GM12864 (cell line): Measurements from ENCODE around the gene WDR31.

Experiments
- DNase-seq: peaks from one replicate; pipeline ENCODE4 v3.0.0-alpha.2; 2011; ENCODE audit warnings: low read depth
- H3K4me3 ChIP-seq: 2 replicates; pipeline ENCODE4 v1.5.1; 2011; ENCODE audit warnings: mild to moderate bottlenecking, low read depth, low read length, control low read depth
- TF ChIP-seq, protein P1 (sequence below): IDR thresholded peaks from 2 replicates; pipeline ENCODE4 v1.5.1; 2011; ENCODE audit warnings: low read depth, mild to moderate bottlenecking, moderate library complexity, low read length, control low read depth, inconsistent platforms; ENCODE audit errors: missing control alignments

Gene WDR31

GRCh38 chr9:113274474-113275156 is 65.5 kb downstream of the WDR31 start:
- TF ChIP-seq, protein P1, sequence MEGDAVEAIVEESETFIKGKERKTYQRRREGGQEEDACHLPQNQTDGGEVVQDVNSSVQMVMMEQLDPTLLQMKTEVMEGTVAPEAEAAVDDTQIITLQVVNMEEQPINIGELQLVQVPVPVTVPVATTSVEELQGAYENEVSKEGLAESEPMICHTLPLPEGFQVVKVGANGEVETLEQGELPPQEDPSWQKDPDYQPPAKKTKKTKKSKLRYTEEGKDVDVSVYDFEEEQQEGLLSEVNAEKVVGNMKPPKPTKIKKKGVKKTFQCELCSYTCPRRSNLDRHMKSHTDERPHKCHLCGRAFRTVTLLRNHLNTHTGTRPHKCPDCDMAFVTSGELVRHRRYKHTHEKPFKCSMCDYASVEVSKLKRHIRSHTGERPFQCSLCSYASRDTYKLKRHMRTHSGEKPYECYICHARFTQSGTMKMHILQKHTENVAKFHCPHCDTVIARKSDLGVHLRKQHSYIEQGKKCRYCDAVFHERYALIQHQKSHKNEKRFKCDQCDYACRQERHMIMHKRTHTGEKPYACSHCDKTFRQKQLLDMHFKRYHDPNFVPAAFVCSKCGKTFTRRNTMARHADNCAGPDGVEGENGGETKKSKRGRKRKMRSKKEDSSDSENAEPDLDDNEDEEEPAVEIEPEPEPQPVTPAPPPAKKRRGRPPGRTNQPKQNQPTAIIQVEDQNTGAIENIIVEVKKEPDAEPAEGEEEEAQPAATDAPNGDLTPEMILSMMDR: peak; percentile 67
- peak overlapping the region; percentile 95 for H3K4me3 ChIP-seq
- peak; percentile 30 for DNase-seq

- TF ChIP-seq, protein P1: no peak
- H3K4me3 ChIP-seq: no peak overlapping the region
- DNase-seq: no peak
Observed at GRCh38 chr9:113269871-113270270, 70.2 kb downstream of the WDR31 start.

GRCh38 chr9:113269355-113269754 is 70.7 kb downstream of the WDR31 start:
- no peak for DNase-seq

GRCh38 chr9:113267911-113268566 is 72.0 kb downstream of the WDR31 start:
- DNase-seq: no peak
- TF ChIP-seq, protein P1: no peak
- H3K4me3 ChIP-seq: no peak overlapping the region

More at GRCh38 chr9:113269355-113269754, 70.7 kb downstream of the WDR31 start:
- TF ChIP-seq, protein P1: no peak
- no peak overlapping the region for H3K4me3 ChIP-seq

DNA sequence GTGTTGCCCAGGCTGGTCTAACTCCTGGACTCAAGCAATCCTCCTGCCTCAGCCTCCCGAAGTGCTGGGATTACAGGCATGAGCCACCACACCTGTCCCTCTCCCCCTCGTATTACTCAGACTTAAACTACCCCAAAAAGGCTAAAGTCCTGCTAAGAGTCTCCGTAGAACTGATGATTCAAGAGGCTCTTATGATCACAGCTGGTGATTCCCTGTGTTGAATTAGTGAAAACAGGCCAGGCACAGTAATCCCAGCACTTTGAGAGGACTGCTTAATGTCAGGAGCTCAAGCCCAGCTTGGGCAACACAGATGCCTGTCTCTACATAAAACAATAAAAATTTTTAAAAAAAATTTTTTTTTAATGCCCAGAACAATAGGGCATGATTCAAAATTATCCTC is 73.9 kb downstream of the WDR31 start:
- TF ChIP-seq, protein P1: no peak
- no peak for DNase-seq

More for the DNA sequence above, 73.9 kb downstream of the WDR31 start:
- H3K4me3 ChIP-seq: no peak overlapping the region
